A673 (cell line): ENCODE measurements around the gene COL2A1.

Source experiments
- CTCF ChIP-seq: fragments of 300-800, 200-600 bp; sonication (generic); conservative IDR thresholded peaks from 2 replicates; pipeline ENCODE4 v1.5.1; 2017; ENCODE audit warnings: low read depth, mild to moderate bottlenecking, antibody characterized with exemption, low read length, moderate library complexity, mixed read lengths
- EZH2 ChIP-seq: fragments of 200-600 bp; sonication (generic); IDR thresholded peaks from 2 replicates; pipeline ENCODE4 v1.6.1; 2017; ENCODE audit warnings: borderline replicate concordance, low read depth, mild to moderate bottlenecking, mixed read lengths, antibody characterized with exemption, low read length; ENCODE audit not compliant: poor library complexity, severe bottlenecking

GRCh38 chr12:47986832-47987231, 17.4 kb downstream of the COL2A1 start:
- TF ChIP-seq EZH2 (no peak), CTCF (no peak)
